Measurements from ENCODE around the gene LARGE1. TPM values are rescaled to one million over a fixed set of nuclear protein-coding genes. Genes with fewer than 3 reads are reported as not detected.

LARGE1 gene
- total and polyA plus RNA-seq, 2 of the 4 experiments (the other 2 are of a cell fraction), result 6.2 to 12.4 TPM

DNA sequence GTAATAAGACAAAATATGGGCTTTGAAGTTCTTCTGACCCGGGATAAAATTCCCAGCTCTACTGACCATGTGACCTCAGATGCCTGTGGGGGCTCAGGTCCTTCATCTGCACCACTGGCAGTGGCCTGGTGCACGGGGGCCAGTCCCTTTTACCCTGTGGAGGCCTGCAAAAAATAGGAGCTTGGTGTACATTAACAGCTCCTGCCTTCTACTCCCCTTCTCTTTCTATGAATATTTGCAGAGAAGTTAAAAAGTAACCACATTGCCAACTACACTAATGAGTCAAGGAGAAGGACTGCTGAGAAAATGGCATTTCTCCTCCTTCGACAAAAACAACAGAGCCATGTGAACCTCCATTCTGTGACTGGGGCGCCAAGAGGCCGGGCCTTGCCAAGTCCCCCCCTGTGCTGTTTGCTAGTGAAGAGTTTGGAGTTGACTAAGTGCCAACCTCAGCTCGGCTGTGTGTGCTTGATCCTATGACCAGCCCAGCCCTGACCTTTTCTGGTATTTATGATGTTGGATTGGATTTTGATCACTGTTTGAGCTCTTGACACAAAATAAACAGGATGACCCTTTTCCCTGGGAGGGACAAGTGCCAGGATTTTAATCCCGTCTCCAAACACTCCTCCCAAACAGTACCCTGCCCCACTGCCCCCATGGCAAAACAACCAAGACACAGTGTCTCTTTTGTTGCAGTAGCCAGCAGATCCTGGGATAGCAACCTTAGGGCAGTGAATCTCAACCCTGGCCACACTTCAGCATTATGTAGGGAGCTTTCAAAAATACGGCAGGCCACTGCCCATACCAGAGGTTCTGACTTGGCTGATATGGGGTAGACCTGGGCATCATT lies 380.1 kb downstream of the LARGE1 start:
- no peak overlapping the region for H2BK20ac ChIP-seq (ENCODE audit: low read depth, low read length)
- H3K9me3 ChIP-seq (ENCODE audit: control insufficient read depth, insufficient read depth, low read length), result no peaks in the 10 kb centered on the region
- no peaks in the 10 kb centered on the region for H4K20me1 ChIP-seq (ENCODE audit: insufficient read depth, low read length)
- in situ Hi-C loops (cut with MboI; ENCODE audit: low sequenced_read_pairs), result no loop called here
- no peak overlapping the region for H3K14ac ChIP-seq (replicated peaks; ENCODE audit: low read depth, low read length)
- no peak overlapping the region for H2AK5ac ChIP-seq (ENCODE audit: low read depth, low read length)
- H2BK5ac ChIP-seq (ENCODE audit: low read depth, low read length, poor library complexity, severe bottlenecking), result no peak overlapping the region
- H3K27ac ChIP-seq (ENCODE audit: insufficient read depth, low read length), result no peak overlapping the region
- 33% methylated on average over 1 of the region's 8 CpGs; no CpG with 5 or more reads in 1 of the 2 experiments for WGBS, 2 experiments (ENCODE audit: extremely low coverage in 2 of 2, insufficient read length in 1 of 2)
- H3K9me1 ChIP-seq (ENCODE audit: insufficient read depth, low read length), result no peaks in the 10 kb centered on the region
- H3K4ac ChIP-seq (ENCODE audit: low read depth, low read length), result no peak overlapping the region
- no peak overlapping the region for H3K23ac ChIP-seq (ENCODE audit: low read depth, low read length)
- BruUV-seq (replicated peaks), result no TSS peak
- no peaks in the 10 kb centered on the region for H3K27me3 ChIP-seq (ENCODE audit: control insufficient read depth, insufficient read depth, low read length)
- H4K91ac ChIP-seq (ENCODE audit: insufficient read depth, low read depth, low read length), result no peak overlapping the region
- ATAC-seq (ENCODE audit: low read depth), result peak; percentile 49
- intact Hi-C loops (cut with micrococcal nuclease), result no loop called here
- H3K79me1 ChIP-seq (ENCODE audit: low read depth in 1 of 2, low read length in 2 of 2), result no peaks in the 10 kb centered on the region; a peak in 1 of 4 replicates
- peaks cover 3% of the 10 kb centered on the region; the same call in 1 of the 2 replicates for H3K4me1 ChIP-seq (ENCODE audit: control insufficient read depth, insufficient read depth, low read length)
- H4K8ac ChIP-seq (ENCODE audit: low read depth in 2 of 2, low read length in 2 of 2), result no peak overlapping the region
- peak overlapping the region; percentile 33 for H2AK9ac ChIP-seq (replicated peaks; ENCODE audit: low read depth, low read length, poor library complexity)
- no peak overlapping the region for H3K18ac ChIP-seq (ENCODE audit: low read depth, low read length)
- POLR2A ChIA-PET (ENCODE audit: unreplicated experiment), result interaction anchor here (0.7 kb wide), 1 partner anchor 360 kb away, joined by 6 read pairs; no protein-coding TSS in a partner anchor
- no peak overlapping the region for H2AFZ ChIP-seq (replicated peaks; ENCODE audit: low read length, poor library complexity)
- H4K5ac ChIP-seq (ENCODE audit: low read depth, low read length), result no peak overlapping the region
- no peak overlapping the region for H3K56ac ChIP-seq (ENCODE audit: extremely low read depth, insufficient read depth, low read length)
- H3K4me3 ChIP-seq (ENCODE audit: insufficient read depth, low read depth, low read length), result no peak overlapping the region
- no peak overlapping the region; the same call in 1 of the 2 replicates for H3K4me2 ChIP-seq (ENCODE audit: low read depth, low read length)
- CTCF ChIA-PET, result no interaction called here
- dilution Hi-C loops (cut with HindIII; ENCODE audit: low sequenced_read_pairs, unreplicated experiment), result no loop called here
- H3K36me3 ChIP-seq (ENCODE audit: control insufficient read depth, insufficient read depth, low read length), result no peaks in the 10 kb centered on the region
- no peak overlapping the region for H3K9ac ChIP-seq (ENCODE audit: low read depth, low read length)
- no peak overlapping the region for H2BK15ac ChIP-seq (ENCODE audit: low read depth, low read length)
- DNase-seq, result peak; percentile 5
- H2BK120ac ChIP-seq (ENCODE audit: low read depth, low read length), result no peak overlapping the region
- TF ChIP-seq RAD21 (IDR thresholded peaks at IDR 0.05; ENCODE audit: low read length) (no peak), MXI1 (IDR thresholded peaks at IDR 0.05; ENCODE audit: borderline replicate concordance, low read depth, low read length) (no peak), MAFK (IDR thresholded peaks at IDR 0.05; ENCODE audit: low read depth, low read length) (no peak), CEBPB (IDR thresholded peaks at IDR 0.05; ENCODE audit: low read depth, low read length) (no peak), FOS (IDR thresholded peaks at IDR 0.05; ENCODE audit: low read depth, low read length) (no peak), RCOR1 (IDR thresholded peaks at IDR 0.05; ENCODE audit: insufficient replicate concordance, low read length) (no peak), BHLHE40 (IDR thresholded peaks at IDR 0.05; ENCODE audit: low read depth, low read length) (no peak), MAZ (IDR thresholded peaks at IDR 0.05; ENCODE audit: borderline replicate concordance, low read depth, low read length) (no peak), NFE2L2 (IDR thresholded peaks at IDR 0.05; ENCODE audit: low read depth, low read length) (no peak), RFX5 (IDR thresholded peaks at IDR 0.05; ENCODE audit: low read depth, low read length) (no peak), CHD1 (IDR thresholded peaks at IDR 0.05; ENCODE audit: low read depth, low read length) (no peak), POLR2A (IDR thresholded peaks at IDR 0.05; ENCODE audit: low read depth, low read length) (no peak), SMC3 (IDR thresholded peaks at IDR 0.05; ENCODE audit: low read depth, low read length) (no peak)
- TF ChIP-seq, protein P1, sequence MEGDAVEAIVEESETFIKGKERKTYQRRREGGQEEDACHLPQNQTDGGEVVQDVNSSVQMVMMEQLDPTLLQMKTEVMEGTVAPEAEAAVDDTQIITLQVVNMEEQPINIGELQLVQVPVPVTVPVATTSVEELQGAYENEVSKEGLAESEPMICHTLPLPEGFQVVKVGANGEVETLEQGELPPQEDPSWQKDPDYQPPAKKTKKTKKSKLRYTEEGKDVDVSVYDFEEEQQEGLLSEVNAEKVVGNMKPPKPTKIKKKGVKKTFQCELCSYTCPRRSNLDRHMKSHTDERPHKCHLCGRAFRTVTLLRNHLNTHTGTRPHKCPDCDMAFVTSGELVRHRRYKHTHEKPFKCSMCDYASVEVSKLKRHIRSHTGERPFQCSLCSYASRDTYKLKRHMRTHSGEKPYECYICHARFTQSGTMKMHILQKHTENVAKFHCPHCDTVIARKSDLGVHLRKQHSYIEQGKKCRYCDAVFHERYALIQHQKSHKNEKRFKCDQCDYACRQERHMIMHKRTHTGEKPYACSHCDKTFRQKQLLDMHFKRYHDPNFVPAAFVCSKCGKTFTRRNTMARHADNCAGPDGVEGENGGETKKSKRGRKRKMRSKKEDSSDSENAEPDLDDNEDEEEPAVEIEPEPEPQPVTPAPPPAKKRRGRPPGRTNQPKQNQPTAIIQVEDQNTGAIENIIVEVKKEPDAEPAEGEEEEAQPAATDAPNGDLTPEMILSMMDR (conservative IDR thresholded peaks at IDR 0.05; ENCODE audit: low read depth, low read length), result no peak
- TF ChIP-seq, protein P2, sequence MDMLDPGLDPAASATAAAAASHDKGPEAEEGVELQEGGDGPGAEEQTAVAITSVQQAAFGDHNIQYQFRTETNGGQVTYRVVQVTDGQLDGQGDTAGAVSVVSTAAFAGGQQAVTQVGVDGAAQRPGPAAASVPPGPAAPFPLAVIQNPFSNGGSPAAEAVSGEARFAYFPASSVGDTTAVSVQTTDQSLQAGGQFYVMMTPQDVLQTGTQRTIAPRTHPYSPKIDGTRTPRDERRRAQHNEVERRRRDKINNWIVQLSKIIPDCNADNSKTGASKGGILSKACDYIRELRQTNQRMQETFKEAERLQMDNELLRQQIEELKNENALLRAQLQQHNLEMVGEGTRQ (IDR thresholded peaks at IDR 0.05; ENCODE audit: low read depth, low read length), result no peak

Data from IMR-90 (cell line).